GM12891 (cell line): Measurements from ENCODE around the gene TMEM242.

ENCODE experiments used
- PAX5 ChIP-seq: IDR thresholded peaks from 2 replicates; pipeline ENCODE4 v1.6.1; 2011; ENCODE audit warnings: low read length, moderate library complexity, mild to moderate bottlenecking; ENCODE audit not compliant: insufficient read depth, severe bottlenecking
- POLR2A ChIP-seq: IDR thresholded peaks from 2 replicates; pipeline ENCODE4 v1.6.1; 2011; ENCODE audit warnings: low read depth, low read length, control low read depth
- POLR2AphosphoS5 ChIP-seq: IDR thresholded peaks from 2 replicates; pipeline ENCODE4 v1.6.1; 2011; ENCODE audit warnings: low read depth, low read length, control low read depth
- POU2F2 ChIP-seq: IDR thresholded peaks from 2 replicates; pipeline ENCODE4 v1.6.1; 2011; ENCODE audit warnings: low read depth, mild to moderate bottlenecking, control low read depth, low read length, moderate library complexity
- SPI1 ChIP-seq: IDR thresholded peaks from 2 replicates; pipeline ENCODE4 v1.6.1; 2011; ENCODE audit warnings: low read depth, low read length, control low read depth
- TAF1 ChIP-seq: IDR thresholded peaks from 2 replicates; pipeline ENCODE4 v1.6.1; 2011; ENCODE audit warnings: low read depth, low read length, control low read depth

DNA sequence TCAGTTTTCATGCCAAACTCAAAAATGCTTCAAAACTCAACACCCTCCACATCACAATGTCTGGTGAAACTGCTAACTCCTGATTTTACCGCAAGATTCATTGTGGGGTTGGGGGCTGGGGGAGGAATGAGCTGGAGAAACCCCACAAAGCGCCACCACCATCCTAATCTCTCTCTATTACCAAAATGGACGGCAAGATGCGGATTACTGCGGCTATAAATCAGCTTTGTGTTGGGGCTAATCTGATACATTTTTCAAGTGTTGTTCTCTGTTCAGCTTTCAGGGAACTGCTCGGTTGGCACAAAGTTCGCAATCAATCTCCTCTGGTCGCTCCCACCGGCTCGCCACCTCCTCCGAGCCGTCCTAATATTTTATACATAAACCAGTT is 83.7 kb downstream of the TMEM242 start:
- no peak for TF ChIP-seq POLR2AphosphoS5
- TF ChIP-seq POLR2A, result no peak
- no peak for TF ChIP-seq TAF1
- TF ChIP-seq PAX5, result no peak
- TF ChIP-seq POU2F2, result no peak
- no peak for TF ChIP-seq SPI1
